Immature natural killer cell (primary cell): ENCODE results near the gene MEGF6. TPM values are rescaled to one million over a fixed set of nuclear protein-coding genes. Genes with fewer than 3 reads are reported as not detected.

Experiments used
- DNase-seq, 3 donors: peaks; one replicate each; pipeline ENCODE4 v3.0.0; 2022; ENCODE audit warnings: mixed read lengths in 1 of 3
- H3K27ac Mint-ChIP-seq, 6 donors: one replicate each; pipeline ENCODE4 v1.8.0; 2020; ENCODE audit warnings: mixed read lengths in 6 of 6, mild to moderate bottlenecking in 5 of 6, inconsistent platforms in 4 of 6, moderate library complexity in 3 of 6
- H3K27me3 Mint-ChIP-seq, 3 donors: one replicate each; pipeline ENCODE4 v1.8.0; 2020 to 2021; ENCODE audit warnings: low read depth in 3 of 3, mild to moderate bottlenecking in 3 of 3, mixed read lengths in 3 of 3, moderate library complexity in 3 of 3, inconsistent platforms in 1 of 3
- H3K36me3 Mint-ChIP-seq, 3 donors: one replicate each; pipeline ENCODE4 v1.8.0; 2020; ENCODE audit warnings: mixed read lengths in 3 of 3, inconsistent platforms in 2 of 3, mild to moderate bottlenecking in 2 of 3
- H3K4me1 Mint-ChIP-seq, 2 donors: one replicate each; pipeline ENCODE4 v1.8.0; 2020; ENCODE audit warnings: inconsistent platforms in 2 of 2, mild to moderate bottlenecking in 2 of 2, mixed read lengths in 2 of 2, moderate library complexity in 1 of 2
- H3K4me3 Mint-ChIP-seq, 5 donors: one replicate each; pipeline ENCODE4 v1.8.0; 2020; ENCODE audit warnings: mild to moderate bottlenecking in 5 of 5, mixed read lengths in 5 of 5, inconsistent platforms in 3 of 5, moderate library complexity in 3 of 5
- H3K9me3 Mint-ChIP-seq, 6 donors: one replicate each; pipeline ENCODE4 v1.8.0; 2020; ENCODE audit warnings: mild to moderate bottlenecking in 6 of 6, mixed read lengths in 6 of 6, inconsistent platforms in 4 of 6, moderate library complexity in 3 of 6
- polyA plus RNA-seq, 3 donors: library from polyadenylated mRNA; unstranded; fragments of 300-500 nt; fragmentation: Illumina TruSeq; gene quantifications; one replicate each; pipeline ENCODE4 v1.2.3, GENCODE V29; 2021

The MEGF6 gene
- polyA plus RNA-seq, 3 donors from 2014 or later: 0.08 TPM; not detected in 2

DNA sequence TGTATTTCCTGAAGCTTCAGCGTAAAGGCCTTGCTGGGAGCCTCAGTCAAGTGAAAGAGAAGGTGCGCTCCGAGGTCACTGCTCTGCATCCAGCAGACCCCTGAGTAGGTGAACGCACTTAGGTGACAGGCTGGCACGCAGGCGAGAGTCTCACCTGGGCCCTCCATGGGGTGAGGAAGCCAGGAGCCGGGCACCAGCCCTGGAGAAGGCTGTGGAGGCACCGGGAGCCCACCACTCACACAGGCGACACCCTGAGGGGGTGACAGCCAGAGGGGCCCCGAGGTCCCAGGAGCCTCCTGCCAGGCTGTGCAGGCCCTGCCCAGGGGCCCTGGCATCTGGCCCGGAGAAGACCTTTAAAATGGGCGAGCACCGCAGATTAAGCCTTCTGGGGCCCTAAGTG lies 89.2 kb downstream of the MEGF6 start:
- Mint-ChIP-seq H3K9me3 (no peaks in the 10 kb centered on the region), H3K27me3 (peaks cover 0 to 2% (median 0%) of the 10 kb centered on the region in 3 donors), H3K36me3 (no peaks in the 10 kb centered on the region), H3K4me1 (no peaks in the 10 kb centered on the region), H3K27ac (no peak overlapping the region), H3K4me3 (no peak overlapping the region)
- DNase-seq: no peak

DNA sequence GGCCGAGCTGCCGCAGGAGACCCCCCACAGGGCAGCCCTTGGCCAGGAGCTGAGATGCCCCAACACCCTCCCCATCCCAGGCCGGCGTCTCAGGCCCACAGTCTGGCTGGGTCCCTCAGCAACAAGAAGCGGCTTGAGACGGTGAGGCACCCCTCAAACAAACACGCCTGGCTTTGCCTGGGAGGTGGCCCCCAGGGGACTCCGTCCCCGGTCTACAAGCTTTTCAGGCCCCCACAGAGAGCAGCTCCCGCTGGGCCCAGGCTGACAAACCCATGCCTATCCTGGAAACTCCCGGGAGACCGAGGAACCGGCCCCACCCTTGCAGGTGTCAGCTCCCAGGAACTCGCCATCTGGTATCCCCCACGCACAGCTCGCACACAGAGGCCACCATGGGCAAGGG lies 89.9 kb downstream of the MEGF6 start:
- no peaks in the 10 kb centered on the region for H3K4me1 Mint-ChIP-seq
- no peaks in the 10 kb centered on the region for H3K9me3 Mint-ChIP-seq
- H3K27me3 Mint-ChIP-seq: peaks cover 0 to 2% (median 0%) of the 10 kb centered on the region in 3 donors
- no peaks in the 10 kb centered on the region for H3K36me3 Mint-ChIP-seq
- no peak overlapping the region for H3K27ac Mint-ChIP-seq
- H3K4me3 Mint-ChIP-seq: no peak overlapping the region
- DNase-seq: no peak

- H3K4me1 Mint-ChIP-seq: no peaks in the 10 kb centered on the region
- no peaks in the 10 kb centered on the region for H3K36me3 Mint-ChIP-seq
- H3K27ac Mint-ChIP-seq: no peak overlapping the region
- no peak for DNase-seq
- no peak overlapping the region for H3K4me3 Mint-ChIP-seq
- peaks cover 0 to 2% (median 0%) of the 10 kb centered on the region in 3 donors for H3K27me3 Mint-ChIP-seq
- no peaks in the 10 kb centered on the region for H3K9me3 Mint-ChIP-seq
Measured at GRCh38 chr1:3520419-3521378, 90.6 kb downstream of the MEGF6 start.

GRCh38 chr1:3519301-3519885 lies 91.9 kb downstream of the MEGF6 start:
- Mint-ChIP-seq H3K36me3 (no peaks in the 10 kb centered on the region), H3K27ac (no peak overlapping the region), H3K4me3 (no peak overlapping the region), H3K4me1 (no peaks in the 10 kb centered on the region), H3K27me3 (peaks cover 0 to 2% (median 0%) of the 10 kb centered on the region in 3 donors), H3K9me3 (no peaks in the 10 kb centered on the region)
- DNase-seq: no peak

- Mint-ChIP-seq H3K27ac (peak overlapping the region in 1 of 6 donors; percentile 11), H3K4me3 (no peak overlapping the region), H3K4me1 (no peaks in the 10 kb centered on the region), H3K27me3 (peaks cover 0 to 2% (median 0%) of the 10 kb centered on the region in 3 donors), H3K36me3 (no peaks in the 10 kb centered on the region), H3K9me3 (no peaks in the 10 kb centered on the region)
- no peak for DNase-seq
Measured at GRCh38 chr1:3518756-3519155, 92.6 kb downstream of the MEGF6 start.

GRCh38 chr1:3518256-3518655 lies 93.1 kb downstream of the MEGF6 start:
- Mint-ChIP-seq H3K4me1 (no peaks in the 10 kb centered on the region), H3K4me3 (no peak overlapping the region), H3K36me3 (no peaks in the 10 kb centered on the region), H3K9me3 (no peaks in the 10 kb centered on the region), H3K27ac (no peak overlapping the region), H3K27me3 (peaks cover 0 to 2% (median 0%) of the 10 kb centered on the region in 3 donors)
- peak in 2 of 3 donors; percentile 10 to 11 for DNase-seq

- Mint-ChIP-seq H3K27ac (no peak overlapping the region), H3K4me3 (no peak overlapping the region), H3K4me1 (no peaks in the 10 kb centered on the region), H3K27me3 (peaks cover 0 to 2% (median 0%) of the 10 kb centered on the region in 3 donors), H3K36me3 (no peaks in the 10 kb centered on the region), H3K9me3 (no peaks in the 10 kb centered on the region)
- no peak for DNase-seq
Measured at GRCh38 chr1:3516911-3517675, 94.2 kb downstream of the MEGF6 start.

GRCh38 chr1:3516481-3516869 lies 94.8 kb downstream of the MEGF6 start:
- Mint-ChIP-seq H3K9me3 (no peaks in the 10 kb centered on the region), H3K36me3 (no peaks in the 10 kb centered on the region), H3K4me3 (no peak overlapping the region), H3K27ac (no peak overlapping the region), H3K27me3 (peaks cover 0 to 2% (median 0%) of the 10 kb centered on the region in 3 donors), H3K4me1 (no peaks in the 10 kb centered on the region)
- DNase-seq: no peak

DNA sequence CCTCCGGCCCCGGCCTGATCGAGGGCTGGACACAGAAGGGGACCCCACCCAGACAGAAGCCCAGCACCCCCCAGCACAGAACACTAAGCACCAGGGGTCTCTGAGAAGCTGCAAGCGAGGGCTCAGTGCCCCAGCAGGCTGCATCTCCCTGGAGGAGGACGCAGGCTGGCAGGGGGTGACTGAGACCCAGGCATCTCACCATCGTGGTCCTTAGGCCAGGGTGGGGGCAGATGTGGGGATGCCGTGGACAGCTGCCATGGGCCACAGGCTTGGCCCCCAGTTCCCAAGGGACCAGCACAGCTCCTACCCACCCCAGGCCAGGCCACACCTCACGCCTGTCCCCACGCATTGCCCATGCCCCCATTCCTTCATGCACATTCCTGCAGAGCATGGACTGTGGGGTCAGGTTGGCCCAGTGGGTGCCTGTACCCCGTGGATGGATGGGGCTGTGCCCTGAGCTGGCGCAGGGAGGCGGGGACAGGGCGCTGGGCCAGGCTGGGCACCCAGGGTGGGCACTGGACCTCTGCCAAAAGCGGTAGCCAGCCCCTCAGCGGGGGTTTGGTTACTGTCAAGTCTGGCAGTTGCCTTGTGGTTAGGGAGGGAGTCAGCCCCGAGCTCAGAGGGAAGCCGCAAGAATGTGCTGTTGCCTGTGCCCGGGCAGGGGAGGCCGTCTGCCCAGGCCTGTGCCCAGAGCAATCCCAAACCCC lies 95.4 kb downstream of the MEGF6 start:
- no peak overlapping the region for H3K4me3 Mint-ChIP-seq
- no peak for DNase-seq
- no peaks in the 10 kb centered on the region for H3K9me3 Mint-ChIP-seq
- no peak overlapping the region for H3K27ac Mint-ChIP-seq
- H3K36me3 Mint-ChIP-seq: no peaks in the 10 kb centered on the region
- H3K4me1 Mint-ChIP-seq: no peaks in the 10 kb centered on the region
- H3K27me3 Mint-ChIP-seq: peaks cover 0 to 3% (median 0%) of the 10 kb centered on the region in 3 donors

DNA sequence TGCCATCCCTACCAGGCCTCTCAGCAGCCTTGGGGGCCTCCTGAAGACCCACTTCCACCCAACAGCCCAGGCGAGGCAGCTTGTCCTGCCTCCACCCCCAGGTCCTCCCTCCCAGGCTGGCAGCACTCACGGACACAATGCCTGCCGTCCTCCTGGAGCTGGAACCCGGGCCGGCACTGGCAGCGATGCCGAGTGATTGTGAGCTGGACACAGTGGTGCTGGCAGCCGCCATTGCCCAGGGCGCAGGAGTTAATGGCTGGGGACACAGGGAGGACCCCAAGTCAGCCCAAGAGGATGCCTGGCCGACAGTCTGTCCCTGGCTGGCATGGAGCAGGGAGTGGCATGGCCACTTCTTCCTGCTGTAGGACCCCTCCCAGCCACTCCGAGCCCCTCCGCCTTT lies 96.0 kb downstream of the MEGF6 start:
- H3K27me3 Mint-ChIP-seq: peaks cover 0 to 3% (median 0%) of the 10 kb centered on the region in 3 donors
- H3K27ac Mint-ChIP-seq: no peak overlapping the region
- no peak overlapping the region for H3K4me3 Mint-ChIP-seq

GRCh38 chr1:3514404-3514803 lies 96.9 kb downstream of the MEGF6 start:
- Mint-ChIP-seq H3K4me1 (no peaks in the 10 kb centered on the region), H3K4me3 (no peak overlapping the region), H3K27ac (no peak overlapping the region), H3K9me3 (no peaks in the 10 kb centered on the region), H3K27me3 (peaks cover 0 to 3% (median 0%) of the 10 kb centered on the region in 3 donors), H3K36me3 (no peaks in the 10 kb centered on the region)
- no peak for DNase-seq

More for the DNA sequence above, 96.0 kb downstream of the MEGF6 start:
- Mint-ChIP-seq H3K9me3 (no peaks in the 10 kb centered on the region), H3K36me3 (no peaks in the 10 kb centered on the region), H3K4me1 (no peaks in the 10 kb centered on the region)
- DNase-seq: no peak

- no peaks in the 10 kb centered on the region for H3K36me3 Mint-ChIP-seq
- H3K9me3 Mint-ChIP-seq: no peaks in the 10 kb centered on the region
- no peak overlapping the region for H3K27ac Mint-ChIP-seq
- H3K4me3 Mint-ChIP-seq: no peak overlapping the region
- no peak for DNase-seq
- peaks cover 0 to 3% (median 2%) of the 10 kb centered on the region in 3 donors for H3K27me3 Mint-ChIP-seq
- H3K4me1 Mint-ChIP-seq: no peaks in the 10 kb centered on the region
Measured at GRCh38 chr1:3511856-3512255, 99.5 kb downstream of the MEGF6 start.

DNA sequence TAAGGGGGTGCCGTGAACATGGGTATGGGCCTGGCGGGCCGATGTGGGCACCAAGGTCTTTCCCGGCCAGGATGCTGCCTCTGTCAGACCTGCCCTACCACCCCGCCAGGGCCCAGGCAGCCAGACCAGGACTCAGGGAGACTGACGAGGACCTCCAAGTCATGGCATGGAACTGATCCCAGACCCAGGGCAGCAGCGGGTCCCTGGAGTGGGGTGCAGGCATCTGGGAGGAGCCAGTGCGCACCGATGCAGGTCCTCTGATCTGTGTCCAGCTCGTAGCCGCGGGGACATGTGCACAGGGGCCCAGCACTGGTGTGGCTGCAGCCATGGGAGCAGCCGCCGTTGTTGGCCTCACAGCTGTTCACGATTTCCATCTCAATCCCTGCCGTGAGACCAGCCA lies 100.0 kb downstream of the MEGF6 start:
- Mint-ChIP-seq H3K36me3 (no peaks in the 10 kb centered on the region), H3K4me1 (no peaks in the 10 kb centered on the region), H3K9me3 (no peaks in the 10 kb centered on the region), H3K4me3 (no peak overlapping the region), H3K27me3 (peaks cover 0 to 3% (median 2%) of the 10 kb centered on the region in 3 donors), H3K27ac (no peak overlapping the region)
- DNase-seq: no peak
